DMS153 (cell line): Measurements from ENCODE around the gene C2orf66.

Experiments
- DNase-seq: peaks from one replicate; lab custom pipeline; 2025; lab: John Stamatoyannopoulos, UW

Gene C2orf66

GRCh38 chr2:196759378-196759706 lies 49.8 kb downstream of the C2orf66 start:
- DNase-seq = no peak

- no peak for DNase-seq
These were observed 50.4 kb downstream of the C2orf66 start for GRCh38 chr2:196758474-196759377.
